ENCODE measurements around the gene TM4SF5.

TM4SF5 gene

GRCh38 chr17:4733073-4733531 is 38.6 kb upstream of the TM4SF5 start:
- TF ChIP-seq CTCF (IDR thresholded peaks at IDR 0.05; ENCODE audit: low read depth, low read length, missing control alignments): peak; percentile 36
- H3K4me3 ChIP-seq (ENCODE audit: low read depth, low read length): no peak overlapping the region
- H3K27ac ChIP-seq: no peak overlapping the region
- in situ Hi-C loops (cut with HindIII; ENCODE audit: low pct_ligation_motif_present, low sequenced_read_pairs): no loop called here
- no peaks in the 10 kb centered on the region for H3K36me3 ChIP-seq (replicated peaks)
- H3K27me3 ChIP-seq (replicated peaks): peaks cover under 1% of the 10 kb centered on the region
- no peak for DNase-seq

- no peak for DNase-seq
- peaks cover 14% of the 10 kb centered on the region for H3K27me3 ChIP-seq (replicated peaks)
- H3K36me3 ChIP-seq (replicated peaks): no peaks in the 10 kb centered on the region
- no peak for TF ChIP-seq CTCF (IDR thresholded peaks at IDR 0.05; ENCODE audit: low read depth, low read length, missing control alignments)
- in situ Hi-C loops (cut with HindIII; ENCODE audit: low pct_ligation_motif_present, low sequenced_read_pairs): no loop called here
- H3K27ac ChIP-seq: no peak overlapping the region
- H3K4me3 ChIP-seq (ENCODE audit: low read depth, low read length): no peak overlapping the region
Measured at GRCh38 chr17:4734857-4735475, 36.7 kb upstream of the TM4SF5 start.

GRCh38 chr17:4735876-4736651 is 35.6 kb upstream of the TM4SF5 start:
- Histone ChIP-seq H3K27ac (no peak overlapping the region), H3K27me3 (replicated peaks) (peaks cover 14% of the 10 kb centered on the region), H3K36me3 (replicated peaks) (no peaks in the 10 kb centered on the region), H3K4me3 (ENCODE audit: low read depth, low read length) (no peak overlapping the region)
- no peak for TF ChIP-seq CTCF (IDR thresholded peaks at IDR 0.05; ENCODE audit: low read depth, low read length, missing control alignments)
- in situ Hi-C loops (cut with HindIII; ENCODE audit: low pct_ligation_motif_present, low sequenced_read_pairs): no loop called here
- DNase-seq: no peak

- in situ Hi-C loops (cut with HindIII; ENCODE audit: low pct_ligation_motif_present, low sequenced_read_pairs): no loop called here
- peaks cover 14% of the 10 kb centered on the region for H3K27me3 ChIP-seq (replicated peaks)
- H3K4me3 ChIP-seq (ENCODE audit: low read depth, low read length): peak overlapping the region; percentile 63
- no peak overlapping the region for H3K27ac ChIP-seq
- no peaks in the 10 kb centered on the region for H3K36me3 ChIP-seq (replicated peaks)
- no peak for DNase-seq
- TF ChIP-seq CTCF (IDR thresholded peaks at IDR 0.05; ENCODE audit: low read depth, low read length, missing control alignments): no peak
Measured at GRCh38 chr17:4738136-4739121, 33.3 kb upstream of the TM4SF5 start.

DNA sequence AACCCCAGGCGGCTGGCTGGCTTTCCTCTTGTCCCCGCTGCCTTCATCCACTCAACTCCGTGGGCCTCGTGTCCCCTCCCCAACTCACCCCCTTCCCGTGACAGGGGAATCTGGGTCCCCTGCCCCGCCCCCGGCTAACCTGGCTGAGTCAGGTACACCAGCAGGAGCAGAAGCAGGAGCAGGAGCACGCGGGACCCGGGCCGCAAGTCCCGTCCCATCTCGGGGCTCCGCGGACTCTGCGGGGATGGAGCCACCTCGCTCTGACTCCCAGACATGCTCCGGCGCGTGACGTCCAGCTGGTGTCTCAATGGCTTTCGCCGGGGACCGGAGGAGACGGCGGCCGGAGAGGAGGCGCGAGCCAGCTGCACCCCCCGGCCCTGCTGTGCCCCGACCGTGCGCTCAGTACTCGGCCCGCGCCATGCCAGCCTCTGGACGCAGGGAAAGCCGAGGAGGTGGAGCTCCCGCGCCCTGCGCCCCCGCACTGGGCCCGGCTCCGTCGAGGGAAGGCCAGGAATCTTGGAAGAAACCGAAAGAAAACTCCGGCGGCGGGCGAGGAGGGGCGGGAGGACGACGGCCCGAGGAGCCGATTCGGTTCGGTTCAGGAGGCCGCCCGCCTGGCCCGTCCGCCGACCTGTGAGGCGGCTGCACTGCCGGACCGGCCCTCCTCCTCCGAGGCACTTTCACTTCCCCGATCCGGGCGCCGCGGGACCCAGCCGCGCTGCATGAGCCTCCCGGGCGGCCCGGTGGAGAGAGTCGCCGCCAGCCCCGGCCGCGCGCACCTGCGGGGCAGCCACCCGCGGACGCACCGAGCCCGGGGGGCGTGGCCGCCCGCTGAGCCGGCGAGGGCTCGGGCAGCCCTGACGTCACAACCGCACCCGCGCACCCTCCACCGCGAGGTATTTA is 32.3 kb upstream of the TM4SF5 start, which contains the start of the genes CXCL16 and ZMYND15:
CXCL16 (minus strand) TSS at position 807 of the 903 bp plus-strand sequence; CDS start at position 218, 589 bp downstream.
ZMYND15 (plus strand) TSS at position 712 of the 903 bp plus-strand sequence. CDS start 716 bp downstream, outside the sequence.
- peak within 1 kb of the TSS; percentile 63 for H3K4me3 ChIP-seq (ENCODE audit: low read depth, low read length)
- no peaks in the 10 kb centered on the region for H3K36me3 ChIP-seq (replicated peaks)
- in situ Hi-C loops (cut with HindIII; ENCODE audit: low pct_ligation_motif_present, low sequenced_read_pairs): no loop called here
- H3K27me3 ChIP-seq (replicated peaks): peaks cover 14% of the 10 kb centered on the region
- no peak for TF ChIP-seq CTCF (IDR thresholded peaks at IDR 0.05; ENCODE audit: low read depth, low read length, missing control alignments)
- peak; percentile 21 for DNase-seq
- H3K27ac ChIP-seq: no peak within 1 kb of the TSS

Measured in brain microvascular endothelial cell (primary cell).